Trophoblast cell (in vitro differentiated cells and primary cell): ENCODE data around the gene PCLAF.

Source experiments
- DNase-seq, 2 donors: peaks; one replicate each; pipeline ENCODE4 v3.0.0-alpha.2; 2016
- H2AFZ ChIP-seq: 2 replicates; pipeline ENCODE4 v1.6.1; 2013; ENCODE audit warnings: low read length, moderate library complexity, mild to moderate bottlenecking; ENCODE audit not compliant: insufficient read depth, poor library complexity
- H2AK5ac ChIP-seq: 2 replicates; pipeline ENCODE4 v1.6.1; 2013; ENCODE audit warnings: mild to moderate bottlenecking, low read length
- H2BK120ac ChIP-seq: 2 replicates; pipeline ENCODE4 v1.6.1; 2013; ENCODE audit warnings: low read length, mild to moderate bottlenecking, moderate library complexity; ENCODE audit not compliant: insufficient read depth, poor library complexity
- H2BK12ac ChIP-seq: 2 replicates; pipeline ENCODE4 v1.6.1; 2013; ENCODE audit warnings: mild to moderate bottlenecking, low read length, moderate library complexity
- H2BK5ac ChIP-seq: 2 replicates; pipeline ENCODE4 v1.6.1; 2013; ENCODE audit warnings: low read length, low read depth, moderate library complexity, mild to moderate bottlenecking; ENCODE audit not compliant: poor library complexity
- H3K14ac ChIP-seq: 2 replicates; pipeline ENCODE4 v1.6.1; 2013; ENCODE audit warnings: mild to moderate bottlenecking, low read length
- H3K18ac ChIP-seq: 2 replicates; pipeline ENCODE4 v1.6.1; 2013; ENCODE audit warnings: mild to moderate bottlenecking, low read length
- H3K23ac ChIP-seq: 2 replicates; pipeline ENCODE4 v1.6.1; 2013; ENCODE audit warnings: low read length
- H3K27ac ChIP-seq: 2 replicates; pipeline ENCODE4 v1.5.1; 2013; ENCODE audit warnings: low read depth, mild to moderate bottlenecking, inconsistent platforms, low read length, moderate library complexity
- H3K27me3 ChIP-seq: 2 replicates; pipeline ENCODE4 v1.6.1; 2013; ENCODE audit warnings: inconsistent platforms, mild to moderate bottlenecking, low read length, moderate library complexity; ENCODE audit not compliant: insufficient read depth
- H3K36me3 ChIP-seq, 2 experiments: 1 replicate in 1 of 2; 2 replicates in 1 of 2; pipeline ENCODE4 v1.6.1; 2013; ENCODE audit warnings: low read length in 2 of 2, mild to moderate bottlenecking in 2 of 2, moderate library complexity in 1 of 2; ENCODE audit not compliant: insufficient read depth in 2 of 2, control insufficient read depth in 1 of 2
- H3K4ac ChIP-seq: 2 replicates; pipeline ENCODE4 v1.6.1; 2013; ENCODE audit warnings: low read depth, mild to moderate bottlenecking, low read length, moderate library complexity
- H3K4me1 ChIP-seq, 2 experiments: 1 replicate in 1 of 2; 2 replicates in 1 of 2; pipeline ENCODE4 v1.6.1; 2013; ENCODE audit warnings: low read length in 2 of 2, mild to moderate bottlenecking in 2 of 2, moderate library complexity in 1 of 2; ENCODE audit not compliant: insufficient read depth in 2 of 2, control insufficient read depth in 1 of 2
- H3K4me2 ChIP-seq: 2 replicates; pipeline ENCODE4 v1.6.1; 2013; ENCODE audit warnings: inconsistent platforms, mild to moderate bottlenecking, low read length, moderate library complexity
- H3K4me3 ChIP-seq: 2 replicates; pipeline ENCODE4 v1.5.1; 2013; ENCODE audit warnings: mild to moderate bottlenecking, low read depth, low read length, inconsistent platforms
- H3K79me1 ChIP-seq: one replicate; pipeline ENCODE4 v1.6.1; 2013; ENCODE audit warnings: low read length
- H3K79me2 ChIP-seq: 2 replicates; pipeline ENCODE4 v1.6.1; 2013; ENCODE audit warnings: low read length, mild to moderate bottlenecking; ENCODE audit not compliant: control insufficient read depth, insufficient read depth, poor library complexity
- H3K9ac ChIP-seq: 2 replicates; pipeline ENCODE4 v1.6.1; 2013; ENCODE audit warnings: mild to moderate bottlenecking, low read length
- H3K9me3 ChIP-seq: 2 replicates; pipeline ENCODE4 v1.6.1; 2013; ENCODE audit warnings: low read depth, mild to moderate bottlenecking, control low read depth, inconsistent platforms, low read length; ENCODE audit not compliant: insufficient read depth
- H4K12ac ChIP-seq: 2 replicates; pipeline ENCODE4 v1.6.1; 2013; ENCODE audit warnings: low read depth, mild to moderate bottlenecking, low read length, moderate library complexity
- H4K8ac ChIP-seq: 2 replicates; pipeline ENCODE4 v1.6.1; 2013; ENCODE audit warnings: low read depth, mild to moderate bottlenecking, low read length, moderate library complexity
- H4K91ac ChIP-seq: one replicate; pipeline ENCODE4 v1.6.1; 2013; ENCODE audit warnings: low read depth, mild to moderate bottlenecking, low read length, moderate library complexity
- WGBS: extraction: QIAGEN DNeasy Blood & Tissue Kit; methylation state at CpG from one replicate; pipeline ENCODE4 v1.1.7; 2013; ENCODE audit warnings: missing lambda C conversion rate; ENCODE audit not compliant: insufficient read length, insufficient coverage; ENCODE audit errors: extremely low coverage; 5-methylcytosine and 5-hydroxymethylcytosine counted together

Gene PCLAF

DNA sequence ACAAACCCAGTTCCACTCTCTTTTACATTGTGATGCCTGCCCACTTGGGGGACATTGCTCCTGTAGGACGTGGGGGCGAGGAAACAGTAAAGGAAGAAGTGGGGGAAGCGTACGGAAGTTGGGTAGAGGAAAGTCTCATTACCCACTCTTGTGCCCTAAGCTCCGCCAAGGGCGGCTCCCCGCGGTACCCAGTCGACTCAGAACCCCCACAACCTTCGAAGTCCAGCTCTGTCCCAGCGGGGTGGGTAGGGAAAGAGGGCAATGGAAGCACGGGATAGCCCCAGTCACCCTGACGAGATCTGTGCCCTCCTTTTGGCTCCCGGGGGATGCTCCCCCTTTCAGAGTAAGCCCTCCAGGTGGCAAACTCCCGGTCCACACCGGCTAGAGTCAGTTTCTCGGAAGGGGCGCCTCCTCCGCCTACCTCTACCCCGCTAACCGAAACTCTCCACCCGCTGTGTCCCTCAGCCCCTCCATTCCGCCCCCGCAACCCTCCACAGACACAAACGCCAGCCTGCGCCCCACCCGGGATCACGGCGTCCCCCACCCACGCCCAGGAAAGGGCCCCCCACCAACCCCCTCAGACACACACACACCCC lies 25.8 kb downstream of the PCLAF start:
- WGBS: no CpG with 5 or more reads among the region's 30 CpGs
- no peaks in the 10 kb centered on the region for H3K4me1 ChIP-seq
- H3K79me2 ChIP-seq: peaks cover 6% of the 10 kb centered on the region
- peaks cover 3 to 5% of the 10 kb centered on the region in 2 experiments for H3K36me3 ChIP-seq
- no peak overlapping the region for H2BK12ac ChIP-seq
- peak overlapping the region; percentile 97 for H3K4ac ChIP-seq
- peak overlapping the region; percentile 93 for H3K9ac ChIP-seq
- peak overlapping the region; percentile 61 for H2BK120ac ChIP-seq
- H3K23ac ChIP-seq: peak overlapping the region; percentile 67
- peaks cover 7% of the 10 kb centered on the region for H3K79me1 ChIP-seq
- peak overlapping the region; percentile 39 for H4K12ac ChIP-seq
- peak overlapping the region; percentile 32 for H2AFZ ChIP-seq
- peak overlapping the region; percentile 80 for H3K4me2 ChIP-seq
- H4K8ac ChIP-seq: peak overlapping the region; percentile 81
- peak overlapping the region; percentile 72 for H3K27ac ChIP-seq
- no peak for DNase-seq
- peak overlapping the region; percentile 65 for H2BK5ac ChIP-seq
- no peaks in the 10 kb centered on the region for H3K9me3 ChIP-seq
- peak overlapping the region; percentile 74 for H2AK5ac ChIP-seq
- H3K18ac ChIP-seq: peak overlapping the region; percentile 83
- peak overlapping the region; percentile 97 for H3K4me3 ChIP-seq
- H3K27me3 ChIP-seq: no peaks in the 10 kb centered on the region
- H4K91ac ChIP-seq: peak overlapping the region; percentile 92
- H3K14ac ChIP-seq: peak overlapping the region; percentile 11

- Histone ChIP-seq H3K4me1 (no peaks in the 10 kb centered on the region), H3K9ac (peak overlapping the region; percentile 93), H2BK120ac (no peak overlapping the region), H3K4ac (peak overlapping the region; percentile 97), H4K8ac (peak overlapping the region; percentile 81), H2BK5ac (peak overlapping the region; percentile 65), H3K23ac (no peak overlapping the region), H3K79me1 (peaks cover 7% of the 10 kb centered on the region), H3K18ac (peak overlapping the region; percentile 83), H3K4me3 (peak overlapping the region; percentile 97), H3K79me2 (peaks cover 6% of the 10 kb centered on the region), H3K27me3 (no peaks in the 10 kb centered on the region), H2AFZ (peak overlapping the region; percentile 32), H2AK5ac (peak overlapping the region; percentile 74), H4K12ac (no peak overlapping the region), H3K14ac (peak overlapping the region; percentile 11), H3K4me2 (peak overlapping the region; percentile 80), H2BK12ac (no peak overlapping the region), H3K9me3 (no peaks in the 10 kb centered on the region), H3K27ac (no peak overlapping the region), H3K36me3 (peaks cover 3 to 5% of the 10 kb centered on the region in 2 experiments), H4K91ac (peak overlapping the region; percentile 92)
- no CpG with 5 or more reads among the region's 5 CpGs for WGBS
- DNase-seq: no peak
These were observed 26.4 kb downstream of the PCLAF start for GRCh38 chr15:64354688-64355344.

- H3K9ac ChIP-seq: no peak overlapping the region
- peak in 1 of 2 donors; percentile 55 for DNase-seq
- peaks cover 6% of the 10 kb centered on the region for H3K79me2 ChIP-seq
- H3K4me2 ChIP-seq: no peak overlapping the region
- H3K9me3 ChIP-seq: no peaks in the 10 kb centered on the region
- H2BK12ac ChIP-seq: no peak overlapping the region
- peaks cover 7% of the 10 kb centered on the region for H3K79me1 ChIP-seq
- H3K36me3 ChIP-seq: peaks cover 3 to 5% of the 10 kb centered on the region in 2 experiments
- no peak overlapping the region for H3K27ac ChIP-seq
- no peaks in the 10 kb centered on the region for H3K27me3 ChIP-seq
- H3K23ac ChIP-seq: no peak overlapping the region
- H2BK120ac ChIP-seq: no peak overlapping the region
- H3K4me1 ChIP-seq: no peaks in the 10 kb centered on the region
- no peak overlapping the region for H3K4me3 ChIP-seq
- H2AFZ ChIP-seq: no peak overlapping the region
- H4K8ac ChIP-seq: no peak overlapping the region
- no CpG with 5 or more reads among the region's 7 CpGs for WGBS
- no peak overlapping the region for H3K14ac ChIP-seq
- no peak overlapping the region for H4K91ac ChIP-seq
- H2BK5ac ChIP-seq: no peak overlapping the region
- no peak overlapping the region for H3K18ac ChIP-seq
- H3K4ac ChIP-seq: peak overlapping the region; percentile 27
- H2AK5ac ChIP-seq: no peak overlapping the region
- H4K12ac ChIP-seq: no peak overlapping the region
These were observed 30.0 kb downstream of the PCLAF start for GRCh38 chr15:64351265-64351664.

DNA sequence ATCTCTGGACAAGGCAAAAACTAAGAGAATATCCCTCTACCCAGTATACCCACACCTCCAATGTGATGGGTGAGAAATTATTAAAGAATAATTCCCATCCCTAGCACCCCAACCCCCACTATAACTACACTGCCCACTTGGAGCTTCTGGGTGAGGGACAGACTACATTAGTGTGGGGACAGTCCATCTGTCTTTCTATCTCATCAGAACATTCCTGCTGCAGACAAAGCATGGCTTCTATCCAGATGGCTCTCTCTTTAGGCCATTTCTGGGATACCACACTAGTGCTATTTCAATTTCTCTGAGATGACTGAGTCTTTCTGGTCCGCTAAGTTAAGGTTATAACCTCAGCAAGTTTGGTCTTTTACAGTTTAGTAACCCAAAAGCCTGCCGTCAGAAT lies 31.9 kb downstream of the PCLAF start:
- H4K8ac ChIP-seq: no peak overlapping the region
- H2BK120ac ChIP-seq: no peak overlapping the region
- H3K4me3 ChIP-seq: no peak overlapping the region
- H3K79me2 ChIP-seq: no peaks in the 10 kb centered on the region
- H3K27ac ChIP-seq: no peak overlapping the region
- no peak overlapping the region for H4K91ac ChIP-seq
- no peak overlapping the region for H3K14ac ChIP-seq
- H2BK12ac ChIP-seq: no peak overlapping the region
- H3K27me3 ChIP-seq: no peaks in the 10 kb centered on the region
- H3K18ac ChIP-seq: no peak overlapping the region
- WGBS: no CpG with 5 or more reads among the region's 2 CpGs
- no peak overlapping the region for H3K4me2 ChIP-seq
- no peak for DNase-seq
- no peaks in the 10 kb centered on the region for H3K9me3 ChIP-seq
- H3K79me1 ChIP-seq: no peaks in the 10 kb centered on the region
- H3K36me3 ChIP-seq: peaks cover 3 to 5% of the 10 kb centered on the region in 2 experiments
- H2AFZ ChIP-seq: no peak overlapping the region
- no peak overlapping the region for H4K12ac ChIP-seq
- H3K4ac ChIP-seq: no peak overlapping the region
- H3K4me1 ChIP-seq: no peaks in the 10 kb centered on the region
- no peak overlapping the region for H2BK5ac ChIP-seq
- H3K23ac ChIP-seq: no peak overlapping the region
- H2AK5ac ChIP-seq: no peak overlapping the region
- H3K9ac ChIP-seq: no peak overlapping the region
